Measurements from ENCODE around the gene SFTA2. TPM values are rescaled to one million over a fixed set of nuclear protein-coding genes. Genes with fewer than 3 reads are reported as not detected.

Gene SFTA2
- not detected in 2 replicates for total RNA-seq

GRCh38 chr6:30931969-30932645 is at the start of gene SFTA2:
Gene SFTA2, minus strand, starts transcription at chr6:30932170. Its CDS starts 74 bp downstream, at chr6:30932096.

GRCh38 chr6:30940361-30940986 is 8.5 kb upstream of the SFTA2 start, which contains the start of gene MUCL3:
Gene MUCL3, plus strand, starts transcription at chr6:30940973. Its CDS starts 27 bp downstream, at chr6:30941000.

GRCh38 chr6:30914076-30914853 is 17.7 kb downstream of the SFTA2 start, which contains the start of gene VARS2:
Gene VARS2, plus strand, starts transcription at chr6:30914238. Its CDS starts 599 bp downstream, at chr6:30914837.

GRCh38 chr6:30907758-30908591 is 24.0 kb downstream of the SFTA2 start, which contains the start of gene GTF2H4:
Gene GTF2H4, plus strand, starts transcription at chr6:30908207.

GRCh38 chr6:30883685-30884520 is 48.1 kb downstream of the SFTA2 start, which contains the start of gene DDR1:
Gene DDR1, plus strand, starts transcription at chr6:30884519. Its CDS starts 4,211 bp downstream, at chr6:30888730.

Small RNAs within 50 kb of the gene (small RNA-seq; reads per million reads assigned to genes)
- gene RF00019 (ENCODE audit: low replicate concordance) = not detected

Other genes starting within 250 kb of the SFTA2 start
- gene PPP1R18, start 245.5 kb downstream of the SFTA2 start, total RNA-seq = 95.6 and 121 TPM in 2 replicates
- gene NRM, start 241.2 kb downstream of the SFTA2 start, total RNA-seq = 2.2 and 7.3 TPM in 2 replicates
- 4.4 and 14.3 TPM in 2 replicates for gene MDC1, start 214.9 kb downstream of the SFTA2 start, total RNA-seq
- 380 and 1,475 TPM in 2 replicates for gene TUBB, start 211.8 kb downstream of the SFTA2 start, total RNA-seq
- 107 and 112 TPM in 2 replicates for gene FLOT1, start 189.5 kb downstream of the SFTA2 start, total RNA-seq
- gene IER3, start 187.6 kb downstream of the SFTA2 start, total RNA-seq = 256 and 325 TPM in 2 replicates
- gene DDR1, start 47.7 kb downstream of the SFTA2 start, total RNA-seq = 15.9 and 36.5 TPM in 2 replicates
- 9.4 and 17.6 TPM in 2 replicates for gene GTF2H4, start 24.0 kb downstream of the SFTA2 start, total RNA-seq
- gene VARS2, start 17.9 kb downstream of the SFTA2 start, total RNA-seq = 24.8 and 28.4 TPM in 2 replicates
- gene MUCL3, start 8.8 kb upstream of the SFTA2 start, total RNA-seq = not detected in 2 replicates
- not detected in 2 replicates for gene MUC21, start 51.5 kb upstream of the SFTA2 start, total RNA-seq
- not detected in 2 replicates for gene MUC22, start 78.3 kb upstream of the SFTA2 start, total RNA-seq
- not detected in 2 replicates for gene C6orf15, start 180.4 kb upstream of the SFTA2 start, total RNA-seq
- gene PSORS1C1, start 182.6 kb upstream of the SFTA2 start, total RNA-seq = 1.3 and 2.3 TPM in 2 replicates
- gene CDSN, start 188.3 kb upstream of the SFTA2 start, total RNA-seq = 0.14 TPM in 1 of 2 replicates, not detected in the other
- gene PSORS1C2, start 206.9 kb upstream of the SFTA2 start, total RNA-seq = not detected in 2 replicates
- 7.7 and 16.9 TPM in 2 replicates for gene CCHCR1, start 225.6 kb upstream of the SFTA2 start, total RNA-seq
- gene TCF19, start 226.4 kb upstream of the SFTA2 start, total RNA-seq = 0.66 and 57.8 TPM in 2 replicates
- 0.29 TPM in 1 of 2 replicates, not detected in the other for gene POU5F1, start 238.5 kb upstream of the SFTA2 start, total RNA-seq